GM19023 (cell line): Measurements from ENCODE around the gene HECA.
"Not testable (repeated sequence)": the region's sequence is repeated elsewhere in the genome, so short reads cannot be mapped to it uniquely, and the experiment has no call there.

Experiments
- ATAC-seq: cut with Tn5 transposase; IDR thresholded peaks from one replicate; pipeline ENCODE4 v1.9.1; 2021; ENCODE audit warnings: mild to moderate bottlenecking, moderate library complexity; ENCODE audit not compliant: unreplicated experiment

HECA gene

DNA sequence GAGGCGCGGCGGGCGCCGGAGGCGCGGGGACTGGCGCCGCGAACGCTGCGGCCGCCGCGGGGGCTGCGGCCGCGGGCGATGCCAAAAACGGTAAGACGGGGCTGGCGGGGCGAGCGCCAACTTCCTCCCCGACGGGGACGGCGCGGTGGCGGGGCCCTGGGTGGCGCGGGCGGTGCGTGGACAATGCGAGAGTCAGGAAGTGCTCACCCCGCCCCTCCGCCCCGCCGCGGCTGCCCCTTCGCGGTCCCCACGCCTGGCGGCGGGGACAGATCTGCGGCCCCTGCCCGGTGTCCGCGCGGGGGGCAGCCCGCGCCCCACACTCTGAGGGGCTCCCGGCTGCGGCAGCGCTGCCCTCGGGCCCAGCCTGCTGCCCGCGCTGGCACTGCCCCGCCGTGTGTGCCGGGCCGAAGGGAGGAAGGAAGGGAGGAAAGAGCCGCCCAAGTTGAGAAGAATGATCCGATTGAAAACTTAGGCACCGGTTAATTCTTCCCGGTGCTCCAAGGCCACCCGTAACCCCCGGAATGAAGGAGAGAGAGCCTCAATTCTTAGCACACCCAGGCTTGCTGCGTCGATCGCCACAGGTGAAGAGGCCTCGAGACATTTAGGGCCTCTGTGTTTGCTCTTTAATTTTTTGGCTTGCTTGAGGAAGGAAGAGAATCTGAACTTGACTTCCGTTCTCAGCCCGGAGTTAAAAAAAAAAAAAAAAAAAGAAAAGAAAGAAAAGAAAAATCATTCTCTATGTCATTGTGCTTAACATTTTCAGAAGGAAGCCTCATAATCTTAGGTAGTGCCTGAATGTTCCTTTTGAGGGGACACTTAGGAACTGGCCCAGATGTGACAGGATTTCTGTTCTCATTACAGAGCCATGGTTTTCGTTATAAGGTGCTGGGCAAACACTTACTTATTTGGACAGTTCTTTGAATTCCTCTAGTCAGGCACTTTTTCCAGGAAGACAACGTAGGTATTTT lies 982 bp downstream of the HECA start:
- peak; percentile 40 for ATAC-seq

DNA sequence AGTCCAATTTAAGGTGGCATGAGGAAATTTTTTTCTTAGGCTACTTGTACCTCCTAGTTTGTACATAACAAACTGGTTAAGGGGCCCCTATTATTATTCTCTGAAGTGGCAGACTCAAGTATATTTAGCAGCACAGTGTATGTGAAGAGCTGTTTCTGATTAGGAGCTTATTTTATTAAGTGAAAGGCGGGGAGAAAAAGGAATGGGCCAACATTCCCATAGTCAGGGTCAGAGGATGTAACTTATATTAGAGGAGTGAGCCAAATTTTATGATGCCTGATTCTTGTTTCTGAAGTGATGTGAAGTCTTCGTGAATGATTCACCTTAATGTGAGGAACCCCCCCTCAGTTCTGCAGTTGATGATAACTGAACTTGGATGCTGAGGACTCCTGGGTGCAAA lies 2.8 kb downstream of the HECA start:
- no peak for ATAC-seq

DNA sequence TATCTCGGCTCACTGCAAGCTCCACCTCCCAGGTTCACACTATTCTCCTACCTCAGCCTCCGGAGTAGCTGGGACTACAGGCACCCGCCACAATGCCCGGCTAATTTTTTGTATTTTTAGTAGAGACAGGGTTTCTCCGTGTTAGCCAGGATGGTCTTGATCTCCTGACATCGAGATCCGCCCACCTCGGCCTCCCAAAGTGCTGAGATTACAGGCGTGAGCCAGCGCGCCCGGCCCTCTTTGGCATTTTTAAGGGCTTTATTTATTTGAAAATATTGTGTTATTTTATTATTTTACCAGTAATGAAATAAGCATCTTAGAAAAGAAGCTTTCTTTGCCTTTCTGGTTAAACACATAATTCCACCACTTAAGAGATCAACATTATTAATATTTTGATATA lies 6.0 kb downstream of the HECA start:
- ATAC-seq: not testable (repeated sequence)

- no peak for ATAC-seq
Observed at GRCh38 chr6:139142262-139142661, 7.4 kb downstream of the HECA start.

- ATAC-seq: no peak
Observed at GRCh38 chr6:139143111-139143510, 8.2 kb downstream of the HECA start.

DNA sequence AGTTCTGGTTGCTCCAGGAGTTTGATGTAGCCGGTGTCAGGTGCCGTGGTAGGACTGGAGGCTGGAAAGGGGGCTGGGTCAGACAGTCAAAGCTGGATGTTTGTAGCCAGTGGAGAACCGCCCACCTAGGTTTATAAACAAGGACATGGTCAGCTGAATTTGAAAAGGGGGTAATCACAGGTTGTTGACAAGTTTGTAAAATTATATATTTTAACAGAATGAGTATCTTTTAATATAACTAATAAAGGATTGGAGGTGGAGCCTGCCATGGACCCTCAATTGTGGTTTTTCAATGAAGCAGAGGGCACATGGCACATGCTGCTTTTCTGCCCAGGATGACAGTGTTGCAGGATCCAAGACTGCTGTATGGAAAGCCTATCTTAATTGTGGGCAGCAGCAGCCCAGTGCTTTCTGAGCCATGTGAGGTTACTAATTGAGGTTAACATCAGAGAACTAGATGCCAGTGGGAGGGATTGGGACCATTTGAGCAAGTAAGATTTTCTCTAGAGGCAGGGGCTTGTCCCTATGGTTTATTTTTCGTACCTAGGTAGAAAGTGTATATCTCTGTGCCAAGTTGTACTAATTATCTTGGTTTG lies 9.7 kb downstream of the HECA start:
- ATAC-seq: no peak

DNA sequence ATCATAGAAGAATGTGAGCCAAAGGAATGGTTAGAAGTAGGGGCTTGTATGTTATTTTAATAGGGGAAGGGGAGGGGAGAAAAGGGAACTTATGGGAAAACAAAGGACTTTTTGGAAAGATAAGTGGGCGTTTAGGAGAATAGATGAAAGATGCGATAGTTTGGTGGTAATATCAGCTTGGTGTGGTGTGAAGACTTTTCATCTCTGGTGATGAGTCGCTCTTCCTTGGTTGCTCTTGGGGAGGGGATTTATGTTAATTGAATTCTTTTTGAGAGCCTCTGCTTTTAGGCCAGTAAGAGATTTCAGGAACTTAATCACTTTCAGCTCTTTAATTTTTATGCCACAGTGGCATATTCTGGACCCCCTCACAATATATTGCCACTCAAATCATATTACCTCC lies 10.8 kb downstream of the HECA start:
- no peak for ATAC-seq

GRCh38 chr6:139146317-139146726 lies 11.4 kb downstream of the HECA start:
- no peak for ATAC-seq

GRCh38 chr6:139147628-139148027 lies 12.7 kb downstream of the HECA start:
- ATAC-seq: no peak

DNA sequence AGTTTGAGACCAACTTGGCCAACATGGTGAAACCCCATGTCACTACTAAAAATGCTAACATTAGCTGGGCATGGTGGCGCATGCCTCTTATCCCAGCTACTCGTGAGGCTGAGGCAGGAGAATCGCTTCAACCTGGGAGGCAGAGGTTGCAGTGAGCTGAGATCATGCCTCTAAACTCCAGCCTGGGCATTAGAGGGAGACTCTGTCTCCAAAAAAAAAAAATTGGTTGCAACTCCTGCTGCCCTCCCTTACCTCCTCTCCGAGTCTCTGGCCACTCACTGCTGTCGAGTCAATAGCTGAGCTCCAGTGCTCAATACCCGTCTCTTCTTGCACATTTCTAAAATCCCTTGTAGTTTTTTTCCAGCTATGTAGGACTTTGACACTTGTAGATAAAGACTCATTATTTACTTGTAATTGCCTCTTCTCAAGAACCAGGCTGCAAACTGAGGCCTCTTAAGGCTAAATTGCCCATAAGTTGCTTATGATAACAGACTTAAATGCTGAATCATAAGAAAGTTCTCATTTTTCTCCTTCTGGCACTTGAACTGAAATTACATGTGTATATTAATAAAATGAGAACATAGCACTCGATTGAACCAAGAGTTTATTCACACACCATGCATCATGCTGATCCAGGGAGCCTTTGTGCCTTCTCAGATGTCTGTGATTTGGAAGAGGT lies 13.8 kb downstream of the HECA start:
- no peak for ATAC-seq

- ATAC-seq: no peak
Observed at GRCh38 chr6:139149383-139149782, 14.5 kb downstream of the HECA start.

DNA sequence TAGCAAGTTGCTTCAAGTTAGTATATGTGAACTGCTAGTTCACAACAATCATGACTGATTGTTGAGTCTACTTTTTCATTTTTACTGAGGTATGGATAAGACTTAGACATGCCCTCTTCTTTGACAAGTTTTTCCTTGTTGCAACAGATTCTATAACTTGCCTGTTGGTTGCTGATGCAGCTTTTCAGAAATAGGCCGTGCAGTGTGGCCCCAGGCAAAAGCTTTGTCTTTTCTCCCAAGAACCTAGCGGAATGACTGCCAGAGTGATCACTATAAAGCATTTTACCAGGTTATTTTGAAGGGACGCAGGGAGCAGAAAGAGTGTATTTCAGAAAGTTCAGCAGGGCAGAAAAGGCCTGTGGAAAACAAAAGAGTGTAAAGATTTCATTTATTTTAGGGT lies 16.0 kb downstream of the HECA start:
- no peak for ATAC-seq

- ATAC-seq: no peak
Observed at GRCh38 chr6:139151425-139152087, 16.7 kb downstream of the HECA start.

DNA sequence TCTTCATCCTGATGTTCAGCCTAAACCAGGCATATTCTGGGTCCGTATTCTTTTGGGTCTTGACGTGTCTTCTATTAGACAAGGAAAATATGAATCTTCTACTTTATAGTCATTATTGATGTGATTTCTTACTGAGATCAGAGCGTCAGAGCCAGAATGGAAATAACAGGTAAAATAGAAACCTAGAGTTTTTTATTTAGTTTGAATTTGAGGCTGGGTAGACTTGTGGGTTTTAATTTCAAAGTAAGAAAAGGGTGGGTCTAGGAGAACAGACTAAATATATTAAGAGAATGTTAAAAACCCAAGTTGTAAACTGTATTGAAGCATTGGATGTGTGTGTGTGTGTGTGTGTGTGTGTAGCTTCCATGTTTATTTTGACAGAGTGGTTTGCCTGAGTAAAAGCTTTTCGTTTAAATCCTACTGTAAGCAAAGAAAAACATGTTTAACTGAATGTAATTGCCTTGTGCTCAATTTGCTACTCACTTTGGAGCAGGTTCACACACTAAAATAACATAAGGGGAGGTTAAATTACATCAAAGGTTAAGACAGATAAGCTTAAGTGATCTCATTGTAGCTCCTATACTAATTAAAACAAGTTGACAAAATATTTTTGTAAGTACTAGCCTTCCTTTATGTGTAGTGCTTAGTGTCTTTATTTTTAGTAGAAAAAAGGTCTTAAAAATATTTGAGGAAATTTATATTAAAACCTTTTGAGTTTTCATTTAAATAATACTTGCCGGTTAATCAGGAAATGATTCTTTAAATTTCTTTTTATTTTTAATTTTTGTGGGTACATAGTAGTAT lies 17.4 kb downstream of the HECA start:
- ATAC-seq: no peak

DNA sequence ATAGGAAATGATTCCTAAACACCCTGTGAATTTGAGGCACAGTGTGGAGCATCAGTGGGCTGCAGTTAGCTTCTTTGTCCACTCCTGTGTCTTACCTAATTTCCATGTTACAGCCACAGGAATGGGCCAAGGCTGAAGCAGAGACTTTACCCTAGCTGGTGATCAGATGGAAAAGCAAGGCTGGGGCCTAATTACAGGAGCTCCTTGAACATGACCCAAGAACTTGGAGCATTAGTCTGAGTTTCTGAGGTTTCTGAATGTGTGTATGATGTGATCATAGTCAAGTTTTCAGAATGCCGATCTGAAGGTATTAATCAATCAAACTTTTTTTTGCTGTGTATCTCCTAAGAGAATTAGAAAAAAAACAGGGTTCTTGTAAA lies 18.0 kb downstream of the HECA start:
- ATAC-seq: no peak

DNA sequence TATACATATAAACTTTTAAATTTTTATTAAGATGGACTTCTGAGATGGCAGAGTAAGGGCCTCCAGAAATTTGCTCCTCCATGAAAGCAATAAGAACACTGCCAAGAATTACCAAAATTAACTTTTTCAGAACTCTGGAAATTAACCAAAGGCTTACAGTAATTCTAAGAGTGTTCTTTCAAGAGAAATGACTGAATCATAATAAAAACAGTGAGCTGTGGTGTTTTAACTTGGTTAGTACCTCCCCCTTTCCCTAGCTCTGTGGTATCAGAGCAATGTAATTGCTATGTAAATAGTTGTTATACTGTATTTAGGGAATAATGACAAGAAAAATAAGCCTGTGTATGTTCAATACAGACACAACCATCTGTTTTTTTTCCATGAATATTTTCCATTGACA lies 19.0 kb downstream of the HECA start:
- no peak for ATAC-seq

GRCh38 chr6:139154881-139155547 lies 20.1 kb downstream of the HECA start:
- ATAC-seq: no peak

DNA sequence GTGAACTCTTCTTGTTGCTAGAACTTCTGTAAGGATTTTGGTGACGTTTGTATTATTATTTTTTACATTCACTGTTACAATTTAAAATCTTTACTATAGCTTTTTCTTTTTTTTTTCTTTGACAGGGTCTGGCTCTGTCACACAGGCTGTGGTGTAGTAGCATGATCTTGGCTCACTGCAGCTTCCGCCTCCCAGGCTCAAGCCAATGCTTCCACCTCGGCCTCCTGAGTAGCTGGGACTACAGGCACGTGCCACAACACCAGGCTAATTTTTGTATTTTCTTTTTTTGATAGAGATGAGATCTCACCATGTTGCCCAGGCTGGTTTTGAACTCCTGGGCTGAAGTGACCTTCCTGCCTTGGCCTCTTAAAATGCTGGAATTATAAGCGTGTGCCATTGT lies 21.2 kb downstream of the HECA start:
- ATAC-seq: no peak

GRCh38 chr6:139156551-139156950 lies 21.7 kb downstream of the HECA start:
- no peak for ATAC-seq

- not testable (repeated sequence) for ATAC-seq
Observed at GRCh38 chr6:139157086-139157485, 22.2 kb downstream of the HECA start.
